Neural progenitor cell (in vitro differentiated cells): ENCODE data around the gene HTN1.
"Not testable (repeated sequence)": the region's sequence is repeated elsewhere in the genome, so short reads cannot be mapped to it uniquely, and the experiment has no call there.

Experiments used
- EZH2 ChIP-seq: fragments of 200-600 bp; sonication (generic); IDR thresholded peaks from 2 replicates; pipeline ENCODE4 v1.6.1; 2017; ENCODE audit warnings: antibody characterized with exemption, mild to moderate bottlenecking, moderate library complexity
- EZH2phosphoT487 ChIP-seq: fragments of 200-600 bp; sonication (generic); IDR thresholded peaks from 2 replicates; pipeline ENCODE4 v1.6.1; 2017; ENCODE audit warnings: antibody characterized with exemption
- TF ChIP-seq, protein P1 (sequence below): fragments of 200-600 bp; sonication (generic); IDR thresholded peaks from 2 replicates; pipeline ENCODE4 v1.5.1; 2017; ENCODE audit warnings: antibody characterized with exemption, mild to moderate bottlenecking

DNA sequence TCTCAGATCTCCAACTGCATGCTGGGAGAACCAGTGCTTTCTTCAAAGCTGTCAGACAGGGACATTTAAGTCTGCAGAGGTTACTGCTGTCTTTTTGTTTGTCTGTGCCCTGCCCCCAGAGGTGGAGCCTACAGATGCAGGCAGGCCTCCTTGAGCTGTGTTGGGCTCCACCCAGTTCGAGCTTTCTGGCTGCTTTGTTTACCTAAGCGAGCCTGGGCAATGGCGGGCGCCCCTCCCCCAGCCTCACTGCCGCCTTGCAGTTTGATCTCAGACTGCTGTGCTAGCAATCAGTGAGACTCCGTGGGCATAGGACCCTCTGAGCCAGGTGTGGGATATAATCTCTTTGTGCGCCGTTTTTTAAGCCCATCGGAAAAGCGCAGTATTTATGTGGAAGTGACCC is 31.2 kb upstream of the HTN1 start:
- TF ChIP-seq, protein P1, sequence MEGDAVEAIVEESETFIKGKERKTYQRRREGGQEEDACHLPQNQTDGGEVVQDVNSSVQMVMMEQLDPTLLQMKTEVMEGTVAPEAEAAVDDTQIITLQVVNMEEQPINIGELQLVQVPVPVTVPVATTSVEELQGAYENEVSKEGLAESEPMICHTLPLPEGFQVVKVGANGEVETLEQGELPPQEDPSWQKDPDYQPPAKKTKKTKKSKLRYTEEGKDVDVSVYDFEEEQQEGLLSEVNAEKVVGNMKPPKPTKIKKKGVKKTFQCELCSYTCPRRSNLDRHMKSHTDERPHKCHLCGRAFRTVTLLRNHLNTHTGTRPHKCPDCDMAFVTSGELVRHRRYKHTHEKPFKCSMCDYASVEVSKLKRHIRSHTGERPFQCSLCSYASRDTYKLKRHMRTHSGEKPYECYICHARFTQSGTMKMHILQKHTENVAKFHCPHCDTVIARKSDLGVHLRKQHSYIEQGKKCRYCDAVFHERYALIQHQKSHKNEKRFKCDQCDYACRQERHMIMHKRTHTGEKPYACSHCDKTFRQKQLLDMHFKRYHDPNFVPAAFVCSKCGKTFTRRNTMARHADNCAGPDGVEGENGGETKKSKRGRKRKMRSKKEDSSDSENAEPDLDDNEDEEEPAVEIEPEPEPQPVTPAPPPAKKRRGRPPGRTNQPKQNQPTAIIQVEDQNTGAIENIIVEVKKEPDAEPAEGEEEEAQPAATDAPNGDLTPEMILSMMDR = not testable (repeated sequence)
- not testable (repeated sequence) for TF ChIP-seq EZH2phosphoT487, EZH2
